T-helper 22 cell (primary cell): ENCODE results near the gene SIRPA.

Experiments used
- DNase-seq: peaks from one replicate; pipeline ENCODE4 v3.0.0-alpha.2; 2020; ENCODE audit warnings: low read depth

SIRPA gene

GRCh38 chr20:1888796-1889463, 6.3 kb upstream of the SIRPA start:
- no peak for DNase-seq

GRCh38 chr20:1890469-1891262, 4.5 kb upstream of the SIRPA start:
- DNase-seq: no peak

GRCh38 chr20:1891263-1892118, 3.7 kb upstream of the SIRPA start:
- no peak for DNase-seq

GRCh38 chr20:1892119-1892385, 3.2 kb upstream of the SIRPA start:
- no peak for DNase-seq

- no peak for DNase-seq
These were observed 1.3 kb upstream of the SIRPA start for GRCh38 chr20:1893721-1894470.

GRCh38 chr20:1894471-1894950, 696 bp upstream of the SIRPA start:
- DNase-seq: no peak

- no peak for DNase-seq
These were observed 672 bp downstream of the SIRPA start for GRCh38 chr20:1895674-1896483.

- no peak for DNase-seq
These were observed 1.5 kb downstream of the SIRPA start for GRCh38 chr20:1896484-1897258.

- DNase-seq: no peak
These were observed 2.3 kb downstream of the SIRPA start for GRCh38 chr20:1897541-1897940.

GRCh38 chr20:1897965-1898464, 2.8 kb downstream of the SIRPA start:
- DNase-seq: no peak

GRCh38 chr20:1898482-1899240, 3.5 kb downstream of the SIRPA start:
- no peak for DNase-seq

GRCh38 chr20:1899241-1899525, 4.0 kb downstream of the SIRPA start:
- DNase-seq: no peak

GRCh38 chr20:1900321-1900801, 5.2 kb downstream of the SIRPA start:
- no peak for DNase-seq

- no peak for DNase-seq
These were observed 6.5 kb downstream of the SIRPA start for GRCh38 chr20:1901704-1902103.

- DNase-seq: no peak
These were observed 7.0 kb downstream of the SIRPA start for GRCh38 chr20:1902188-1902587.

GRCh38 chr20:1904135-1904534, 8.9 kb downstream of the SIRPA start:
- no peak for DNase-seq

GRCh38 chr20:1905009-1905408, 9.8 kb downstream of the SIRPA start:
- DNase-seq: no peak

GRCh38 chr20:1905693-1906092, 10.5 kb downstream of the SIRPA start:
- DNase-seq: no peak

- no peak for DNase-seq
These were observed 11.3 kb downstream of the SIRPA start for GRCh38 chr20:1906361-1907051.
